Kidney (tissue), 22 donors: ENCODE results near the gene FARSA. TPM values are rescaled to one million over a fixed set of nuclear protein-coding genes. Genes with fewer than 3 reads are reported as not detected.

Experiments used
- DNase-seq, 5 donors: peaks; one replicate each; pipeline ENCODE4 v3.0.0-alpha.2; 2013 to 2020
- FAIRE-seq: peaks from 2 replicates; lab custom pipeline; 2012; peaks lifted over from hg19 to GRCh38; lab: Jason Lieb, UNC
- H3K27ac ChIP-seq, 2 donors: one replicate each; pipeline ENCODE4 v1.7.0; 2013; ENCODE audit warnings: low read depth in 2 of 2, low read length in 2 of 2, inconsistent platforms in 1 of 2
- H3K27me3 ChIP-seq: one replicate; pipeline ENCODE4 v1.7.1; 2013; ENCODE audit warnings: low read length, inconsistent platforms; ENCODE audit not compliant: control insufficient read depth, insufficient read depth
- H3K36me3 ChIP-seq, 3 donors: one replicate each; pipeline versions ENCODE4 v1.7.0 to v1.7.1; 2013; ENCODE audit warnings: low read length in 3 of 3, control low read depth in 1 of 3, inconsistent platforms in 1 of 3; ENCODE audit not compliant: insufficient read depth in 3 of 3, control insufficient read depth in 2 of 3
- H3K4me1 ChIP-seq, 3 donors: one replicate each; pipeline versions ENCODE4 v1.7.0 to v1.7.1; 2013; ENCODE audit warnings: low read length in 3 of 3, inconsistent platforms in 1 of 3, low read depth in 1 of 3; ENCODE audit not compliant: control insufficient read depth in 2 of 3, insufficient read depth in 2 of 3
- H3K4me3 ChIP-seq, 3 donors: one replicate each; pipeline versions ENCODE4 v1.7.0 to v1.8.1; 2013; ENCODE audit warnings: low read length in 3 of 3, control low read depth in 1 of 3, inconsistent platforms in 1 of 3
- H3K9ac ChIP-seq, 3 donors: one replicate each; pipeline versions ENCODE4 v1.7.0 to v1.7.1; 2013; ENCODE audit warnings: low read length in 3 of 3, control low read depth in 1 of 3, inconsistent platforms in 1 of 3
- H3K9me3 ChIP-seq, 3 donors: one replicate each; pipeline versions ENCODE4 v1.7.0 to v1.7.1; 2013; ENCODE audit warnings: low read length in 3 of 3, control low read depth in 1 of 3, inconsistent platforms in 1 of 3; ENCODE audit not compliant: control insufficient read depth in 2 of 3, insufficient read depth in 1 of 3
- CTCF ChIP-seq: IDR thresholded peaks from 3 replicates; pipeline ENCODE4 v1.5.1; 2012; ENCODE audit warnings: mild to moderate bottlenecking, moderate library complexity, borderline replicate concordance; ENCODE audit not compliant: insufficient read depth; ENCODE audit errors: extremely low read depth
- intact Hi-C: fragments of 100-400 bp; cut with DNase I; formaldehyde crosslinking; loops from one replicate; pipeline ENCODE4 v1.11.1; 2022
- long read RNA-seq, 10 donors: library from polyadenylated mRNA in 1 of 10; unstranded in 1 of 10; transcript quantifications; one replicate each; pipeline ENCODE4 v2.0.0 and lab custom pipeline, GENCODE V29; 2021 to 2026
- polyA plus RNA-seq: library from polyadenylated mRNA; stranded (reverse); fragments of 350-450 nt; fragmentation: Illumina TruSeq; extraction: RNeasy Lipid Tissue Mini Kit (QIAGEN cat#74804); gene quantifications from one replicate; pipeline ENCODE4 v1.2.3, GENCODE V29; 2014; ENCODE audit warnings: low read depth, low replicate concordance; ENCODE audit not compliant: insufficient read depth
- total RNA-seq: library from RNA; stranded (reverse); fragmentation: NEBNext Ultra II Directional; extraction: Animal tissue kit (Norgen Biotek cat#: 25700); gene quantifications from one replicate; pipeline ENCODE4 v1.2.1, GENCODE V29; 2021
- donor health status: control.
- donor health status: control.
- donor health status: control.
- donor health status: control.
- donor health status: control.
- donor health status: DM: yes; HTN: yes; CAD: no.
- donor health status: Normal renal cell carcinoma (clear cell type).

Gene FARSA
- 48.0 TPM for total RNA-seq
- polyA plus RNA-seq, result 58.2 TPM
- long read RNA-seq, donor 1, transcript FARSA-201 (13 exons, 1,814 nt), result major isoform, 9 of 9 reads
- long read RNA-seq, donor 1, partial matches to known transcripts, result 0 of 9 reads
- long read RNA-seq, donor 1, other reads (novel, unspliced or antisense), result 0 of 9 reads
- long read RNA-seq, donor 2, transcript FARSA-201 (13 exons, 1,814 nt), result major isoform, 10 of 20 reads
- long read RNA-seq, donor 2, partial matches to known transcripts, result 6 of 20 reads
- long read RNA-seq, donor 2, other reads (novel, unspliced or antisense), result 0 of 20 reads
- long read RNA-seq, donor 3, transcript FARSA-201 (13 exons, 1,814 nt), result major isoform, 11 of 12 reads
- long read RNA-seq, donor 3, partial matches to known transcripts, result 0 of 12 reads
- long read RNA-seq, donor 3, other reads (novel, unspliced or antisense), result 0 of 12 reads
- long read RNA-seq, donor 4, transcript FARSA-201 (13 exons, 1,814 nt), result major isoform, 16 of 835 reads
- long read RNA-seq, donor 4, partial matches to known transcripts, result 436 of 835 reads
- long read RNA-seq, donor 4, other reads (novel, unspliced or antisense), result 380 of 835 reads
- long read RNA-seq, donor 5, result 0 reads
- long read RNA-seq, donor 6, transcript FARSA-201 (13 exons, 1,814 nt), result major isoform, 9 of 1,248 reads
- long read RNA-seq, donor 6, partial matches to known transcripts, result 1,038 of 1,248 reads
- long read RNA-seq, donor 6, other reads (novel, unspliced or antisense), result 201 of 1,248 reads
- long read RNA-seq, donor 7, transcript FARSA-201 (13 exons, 1,814 nt), result major isoform, 40 of 82 reads
- long read RNA-seq, donor 7, partial matches to known transcripts, result 35 of 82 reads
- long read RNA-seq, donor 7, other reads (novel, unspliced or antisense), result 7 of 82 reads
- long read RNA-seq, donor 8, transcript FARSA-201 (13 exons, 1,814 nt), result major isoform, 7 of 112 reads
- long read RNA-seq, donor 8, partial matches to known transcripts, result 69 of 112 reads
- long read RNA-seq, donor 8, other reads (novel, unspliced or antisense), result 34 of 112 reads
- long read RNA-seq, donor 9, partial matches to known transcripts, result 370 of 479 reads
- long read RNA-seq, donor 9, other reads (novel, unspliced or antisense), result 103 of 479 reads
- long read RNA-seq, donor 10, transcript FARSA-201 (13 exons, 1,814 nt), result major isoform, 12 of 17 reads
- long read RNA-seq, donor 10, partial matches to known transcripts, result 5 of 17 reads
- long read RNA-seq, donor 10, other reads (novel, unspliced or antisense), result 0 of 17 reads

DNA sequence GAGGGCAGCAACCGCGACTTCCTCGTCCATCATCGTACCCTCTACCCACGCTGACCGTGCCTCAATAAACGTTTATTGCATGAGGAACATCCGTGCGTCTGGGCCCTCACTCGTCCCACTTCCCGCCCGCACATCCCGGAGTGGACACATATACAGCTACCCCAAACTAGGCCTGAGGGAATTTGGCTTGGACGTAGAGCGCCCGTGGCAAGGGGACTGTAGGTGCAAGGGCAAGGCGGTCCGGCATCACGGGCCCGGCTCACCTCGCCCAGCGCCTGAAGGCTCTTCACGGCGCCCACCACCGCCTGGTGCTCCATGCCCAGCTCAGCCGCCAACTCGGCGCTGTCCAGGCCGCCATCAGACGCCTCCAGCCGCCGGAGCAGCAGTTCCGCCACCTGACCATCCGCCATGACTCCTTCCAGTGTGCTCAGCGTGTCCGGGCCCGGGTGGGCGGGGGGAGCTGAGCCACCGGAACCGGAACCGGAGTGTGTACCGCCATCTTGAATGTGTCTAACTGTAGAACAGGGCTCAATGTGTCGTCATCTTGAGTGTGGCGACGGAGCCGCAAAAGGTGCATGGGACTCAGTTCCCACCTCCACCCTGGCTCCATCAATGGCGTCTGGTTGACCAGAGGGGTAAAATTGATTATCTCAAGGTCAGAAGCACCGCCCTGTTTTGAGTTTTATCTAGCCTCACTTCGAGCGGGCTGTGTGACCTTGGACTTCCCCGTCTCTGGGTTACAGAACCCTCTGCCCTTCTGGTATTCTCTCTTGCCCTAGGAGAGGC lies at the start of gene FARSA:
Gene FARSA, minus strand, starts transcription at position 425 of the 786 bp plus-strand sequence. Its CDS starts 15 bp downstream, at position 410.
- peak within 1 kb of the TSS; percentile 76 to 81 for H3K27ac ChIP-seq
- DNase-seq, result peak; percentile 95 to 97 (median 96)
- FAIRE-seq, result no peak
- peak within 1 kb of the TSS; percentile 74 to 83 (median 83) for H3K9ac ChIP-seq
- no peak for TF ChIP-seq CTCF
- H3K9me3 ChIP-seq, result no peaks in the 10 kb centered on the region
- peaks cover 2 to 10% (median 6%) of the 10 kb centered on the region in 3 donors for H3K36me3 ChIP-seq
- intact Hi-C loops, result no loop called here
- H3K27me3 ChIP-seq, result no peaks in the 10 kb centered on the region
- H3K4me3 ChIP-seq, result peak within 1 kb of the TSS; percentile 83 to 91 (median 87)
- H3K4me1 ChIP-seq, result peaks cover 0 to 17% (median 15%) of the 10 kb centered on the region in 3 donors

DNA sequence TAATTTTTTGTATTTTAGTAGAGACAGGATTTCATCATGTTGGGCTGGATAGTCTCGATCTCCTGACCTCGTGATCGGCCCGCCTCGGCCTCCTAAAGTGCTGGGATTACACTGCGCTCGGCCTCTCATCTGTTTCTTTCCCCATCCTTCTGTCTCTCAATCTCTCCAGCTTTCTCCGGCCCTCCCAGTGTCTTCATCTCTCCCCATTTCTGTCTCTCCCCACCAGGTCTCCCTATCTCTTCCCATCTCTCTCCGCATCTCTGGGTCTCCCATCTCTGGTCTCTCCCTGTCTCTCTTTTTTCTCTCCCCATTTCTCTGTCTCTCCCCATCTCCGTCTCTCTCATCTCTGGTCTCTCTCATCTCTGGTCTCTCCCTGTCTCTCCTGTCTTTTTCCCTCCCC lies 49.6 kb upstream of the FARSA start:
- Histone ChIP-seq H3K4me3 (peak overlapping the region in 1 of 3 donors; percentile 11), H3K36me3 (no peaks in the 10 kb centered on the region), H3K4me1 (peaks cover 0 to 11% (median 4%) of the 10 kb centered on the region in 3 donors), H3K27me3 (peaks cover 7% of the 10 kb centered on the region), H3K9ac (no peak overlapping the region), H3K27ac (no peak overlapping the region), H3K9me3 (no peaks in the 10 kb centered on the region)
- DNase-seq, result no peak
- no peak for FAIRE-seq
- intact Hi-C loops, result no loop called here
- TF ChIP-seq CTCF, result no peak

- no peak for FAIRE-seq
Measured at GRCh38 chr19:12982648-12983047, 49.1 kb upstream of the FARSA start.

More at GRCh38 chr19:12982648-12983047, 49.1 kb upstream of the FARSA start:
- Histone ChIP-seq H3K4me1 (peaks cover 0 to 13% (median 4%) of the 10 kb centered on the region in 3 donors), H3K36me3 (no peaks in the 10 kb centered on the region), H3K27me3 (peaks cover 7% of the 10 kb centered on the region), H3K4me3 (no peak overlapping the region), H3K9me3 (no peaks in the 10 kb centered on the region), H3K27ac (no peak overlapping the region), H3K9ac (no peak overlapping the region)
- DNase-seq, result no peak
- no peak for TF ChIP-seq CTCF
- intact Hi-C loops, result no loop called here
